ENCODE measurements around the gene HELZ. TPM values are rescaled to one million over a fixed set of nuclear protein-coding genes. Genes with fewer than 3 reads are reported as not detected.
A peak's percentile ranks its signal among the peaks of the same experiment; 100 is the strongest.

Gene HELZ
- total and polyA plus RNA-seq, 4 donors: 3.8 to 69.2 (median 25.7) TPM

- peak overlapping the region in 1 of 3 donors; percentile 5 for H3K4me3 ChIP-seq (ENCODE audit: low read depth in 1 of 3, low read length in 3 of 3)
- H3K9me3 ChIP-seq (ENCODE audit: control insufficient read depth in 4 of 4, low read length in 3 of 4): no peaks in the 10 kb centered on the region
- H3K27me3 ChIP-seq (ENCODE audit: control insufficient read depth in 4 of 4, insufficient read depth in 4 of 4, low read length in 3 of 4): no peaks in the 10 kb centered on the region
- H3K27ac ChIP-seq (ENCODE audit: low read depth in 1 of 2, low read length in 2 of 2): peak overlapping the region; percentile 94 to 96
- WGBS: 34% methylated on average over 7 of the region's 7 CpGs
- H3K4me1 ChIP-seq (ENCODE audit: control insufficient read depth in 4 of 4, insufficient read depth in 4 of 4, low read length in 3 of 4): peaks cover 6 to 77% (median 38%) of the 10 kb centered on the region in 4 donors
- peak overlapping the region in 1 of 2 donors; percentile 67 for H3K9ac ChIP-seq (ENCODE audit: low read depth in 1 of 2, low read length in 2 of 2)
- DNase-seq (ENCODE audit: low spot score): no peak
- TF ChIP-seq, protein P1, sequence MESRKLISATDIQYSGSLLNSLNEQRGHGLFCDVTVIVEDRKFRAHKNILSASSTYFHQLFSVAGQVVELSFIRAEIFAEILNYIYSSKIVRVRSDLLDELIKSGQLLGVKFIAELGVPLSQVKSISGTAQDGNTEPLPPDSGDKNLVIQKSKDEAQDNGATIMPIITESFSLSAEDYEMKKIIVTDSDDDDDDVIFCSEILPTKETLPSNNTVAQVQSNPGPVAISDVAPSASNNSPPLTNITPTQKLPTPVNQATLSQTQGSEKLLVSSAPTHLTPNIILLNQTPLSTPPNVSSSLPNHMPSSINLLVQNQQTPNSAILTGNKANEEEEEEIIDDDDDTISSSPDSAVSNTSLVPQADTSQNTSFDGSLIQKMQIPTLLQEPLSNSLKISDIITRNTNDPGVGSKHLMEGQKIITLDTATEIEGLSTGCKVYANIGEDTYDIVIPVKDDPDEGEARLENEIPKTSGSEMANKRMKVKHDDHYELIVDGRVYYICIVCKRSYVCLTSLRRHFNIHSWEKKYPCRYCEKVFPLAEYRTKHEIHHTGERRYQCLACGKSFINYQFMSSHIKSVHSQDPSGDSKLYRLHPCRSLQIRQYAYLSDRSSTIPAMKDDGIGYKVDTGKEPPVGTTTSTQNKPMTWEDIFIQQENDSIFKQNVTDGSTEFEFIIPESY (IDR thresholded peaks at IDR 0.05): peak; percentile 41
- TF ChIP-seq YY1 (IDR thresholded peaks at IDR 0.05) (peak; percentile 52), RXRA (IDR thresholded peaks at IDR 0.05) (peak; percentile 54 to 77), EGR1 (IDR thresholded peaks at IDR 0.05; ENCODE audit: low read depth in 2 of 2) (peak in 1 of 2 donors; percentile 61), RAD21 (IDR thresholded peaks at IDR 0.05) (no peak), GABPA (IDR thresholded peaks at IDR 0.05 in 1 of 2, conservative IDR thresholded peaks at IDR 0.05 in 1 of 2) (peak in 1 of 2 donors; percentile 11), HNF4A (conservative IDR thresholded peaks at IDR 0.05) (peak; percentile 52 to 69), NR2F2 (IDR thresholded peaks at IDR 0.05) (no peak), FOXA2 (IDR thresholded peaks at IDR 0.05) (no peak), MAX (IDR thresholded peaks at IDR 0.05) (peak; percentile 63), SP1 (IDR thresholded peaks at IDR 0.05) (peak; percentile 56), HNF4G (IDR thresholded peaks at IDR 0.05) (no peak), TAF1 (conservative IDR thresholded peaks at IDR 0.05) (no peak), JUND (IDR thresholded peaks at IDR 0.05) (peak; percentile 19 to 43), FOXA1 (IDR thresholded peaks at IDR 0.05) (no peak)
- TF ChIP-seq, protein P2, sequence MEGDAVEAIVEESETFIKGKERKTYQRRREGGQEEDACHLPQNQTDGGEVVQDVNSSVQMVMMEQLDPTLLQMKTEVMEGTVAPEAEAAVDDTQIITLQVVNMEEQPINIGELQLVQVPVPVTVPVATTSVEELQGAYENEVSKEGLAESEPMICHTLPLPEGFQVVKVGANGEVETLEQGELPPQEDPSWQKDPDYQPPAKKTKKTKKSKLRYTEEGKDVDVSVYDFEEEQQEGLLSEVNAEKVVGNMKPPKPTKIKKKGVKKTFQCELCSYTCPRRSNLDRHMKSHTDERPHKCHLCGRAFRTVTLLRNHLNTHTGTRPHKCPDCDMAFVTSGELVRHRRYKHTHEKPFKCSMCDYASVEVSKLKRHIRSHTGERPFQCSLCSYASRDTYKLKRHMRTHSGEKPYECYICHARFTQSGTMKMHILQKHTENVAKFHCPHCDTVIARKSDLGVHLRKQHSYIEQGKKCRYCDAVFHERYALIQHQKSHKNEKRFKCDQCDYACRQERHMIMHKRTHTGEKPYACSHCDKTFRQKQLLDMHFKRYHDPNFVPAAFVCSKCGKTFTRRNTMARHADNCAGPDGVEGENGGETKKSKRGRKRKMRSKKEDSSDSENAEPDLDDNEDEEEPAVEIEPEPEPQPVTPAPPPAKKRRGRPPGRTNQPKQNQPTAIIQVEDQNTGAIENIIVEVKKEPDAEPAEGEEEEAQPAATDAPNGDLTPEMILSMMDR (IDR thresholded peaks at IDR 0.05; ENCODE audit: low read depth, low read length, missing input control): no peak
- TF ChIP-seq, protein P3, sequence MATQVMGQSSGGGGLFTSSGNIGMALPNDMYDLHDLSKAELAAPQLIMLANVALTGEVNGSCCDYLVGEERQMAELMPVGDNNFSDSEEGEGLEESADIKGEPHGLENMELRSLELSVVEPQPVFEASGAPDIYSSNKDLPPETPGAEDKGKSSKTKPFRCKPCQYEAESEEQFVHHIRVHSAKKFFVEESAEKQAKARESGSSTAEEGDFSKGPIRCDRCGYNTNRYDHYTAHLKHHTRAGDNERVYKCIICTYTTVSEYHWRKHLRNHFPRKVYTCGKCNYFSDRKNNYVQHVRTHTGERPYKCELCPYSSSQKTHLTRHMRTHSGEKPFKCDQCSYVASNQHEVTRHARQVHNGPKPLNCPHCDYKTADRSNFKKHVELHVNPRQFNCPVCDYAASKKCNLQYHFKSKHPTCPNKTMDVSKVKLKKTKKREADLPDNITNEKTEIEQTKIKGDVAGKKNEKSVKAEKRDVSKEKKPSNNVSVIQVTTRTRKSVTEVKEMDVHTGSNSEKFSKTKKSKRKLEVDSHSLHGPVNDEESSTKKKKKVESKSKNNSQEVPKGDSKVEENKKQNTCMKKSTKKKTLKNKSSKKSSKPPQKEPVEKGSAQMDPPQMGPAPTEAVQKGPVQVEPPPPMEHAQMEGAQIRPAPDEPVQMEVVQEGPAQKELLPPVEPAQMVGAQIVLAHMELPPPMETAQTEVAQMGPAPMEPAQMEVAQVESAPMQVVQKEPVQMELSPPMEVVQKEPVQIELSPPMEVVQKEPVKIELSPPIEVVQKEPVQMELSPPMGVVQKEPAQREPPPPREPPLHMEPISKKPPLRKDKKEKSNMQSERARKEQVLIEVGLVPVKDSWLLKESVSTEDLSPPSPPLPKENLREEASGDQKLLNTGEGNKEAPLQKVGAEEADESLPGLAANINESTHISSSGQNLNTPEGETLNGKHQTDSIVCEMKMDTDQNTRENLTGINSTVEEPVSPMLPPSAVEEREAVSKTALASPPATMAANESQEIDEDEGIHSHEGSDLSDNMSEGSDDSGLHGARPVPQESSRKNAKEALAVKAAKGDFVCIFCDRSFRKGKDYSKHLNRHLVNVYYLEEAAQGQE (IDR thresholded peaks at IDR 0.05): peak; percentile 39
- TF ChIP-seq, protein P4, sequence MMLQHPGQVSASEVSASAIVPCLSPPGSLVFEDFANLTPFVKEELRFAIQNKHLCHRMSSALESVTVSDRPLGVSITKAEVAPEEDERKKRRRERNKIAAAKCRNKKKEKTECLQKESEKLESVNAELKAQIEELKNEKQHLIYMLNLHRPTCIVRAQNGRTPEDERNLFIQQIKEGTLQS (IDR thresholded peaks at IDR 0.05): no peak
- H3K36me3 ChIP-seq (ENCODE audit: control insufficient read depth in 4 of 4, insufficient read depth in 3 of 4, low read depth in 1 of 4, low read length in 3 of 4): peaks cover 0 to 8% (median 5%) of the 10 kb centered on the region in 4 donors
Observed at GRCh38 chr17:67215991-67216421, 29.0 kb downstream of the HELZ start.
